Dedifferentiated amniotic fluid mesenchymal stem cell (primary cell): ENCODE results near the gene FILIP1L.

Source experiments
- DNase-seq: peaks from one replicate; pipeline ENCODE4 v3.0.0-alpha.2; 2016; ENCODE audit errors: extremely low spot score

The FILIP1L gene

DNA sequence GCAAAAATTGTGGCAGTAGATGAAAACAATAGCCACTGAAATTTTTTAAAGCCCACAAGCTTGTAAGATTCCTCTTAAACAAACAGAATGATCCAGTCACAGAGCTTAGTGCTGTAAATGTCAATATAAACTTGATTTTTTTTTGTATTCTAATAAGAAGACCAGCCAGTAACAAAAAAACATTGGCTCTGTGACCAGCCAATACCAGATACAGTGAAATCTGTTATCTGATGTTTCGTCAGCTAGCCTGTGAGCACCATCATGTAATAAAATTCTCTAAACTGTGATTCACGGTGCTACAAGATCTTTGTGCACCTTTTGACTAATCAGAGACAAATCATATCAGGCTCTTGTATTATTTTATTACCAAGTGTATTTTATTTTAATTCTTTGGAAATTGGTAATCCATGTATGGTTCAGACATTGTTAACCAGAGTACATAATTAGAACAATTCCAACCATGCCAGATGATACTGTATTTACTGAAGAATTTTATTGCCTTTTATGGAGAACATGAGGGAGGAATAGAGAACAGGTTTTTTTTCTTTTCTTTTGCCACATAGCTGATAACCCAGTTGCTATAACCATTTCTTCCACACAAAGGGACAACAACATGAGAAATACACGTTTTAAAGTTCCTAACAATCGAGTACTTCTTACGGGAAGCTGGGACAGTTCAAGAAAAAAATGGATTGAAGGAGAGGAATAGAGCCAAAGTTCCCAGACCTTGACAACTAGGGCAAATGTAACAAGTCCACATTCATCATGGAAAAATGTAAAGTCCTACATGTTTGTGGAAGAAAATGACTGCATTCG lies 71.9 kb downstream of the FILIP1L start:
- DNase-seq = peak; percentile 93

DNA sequence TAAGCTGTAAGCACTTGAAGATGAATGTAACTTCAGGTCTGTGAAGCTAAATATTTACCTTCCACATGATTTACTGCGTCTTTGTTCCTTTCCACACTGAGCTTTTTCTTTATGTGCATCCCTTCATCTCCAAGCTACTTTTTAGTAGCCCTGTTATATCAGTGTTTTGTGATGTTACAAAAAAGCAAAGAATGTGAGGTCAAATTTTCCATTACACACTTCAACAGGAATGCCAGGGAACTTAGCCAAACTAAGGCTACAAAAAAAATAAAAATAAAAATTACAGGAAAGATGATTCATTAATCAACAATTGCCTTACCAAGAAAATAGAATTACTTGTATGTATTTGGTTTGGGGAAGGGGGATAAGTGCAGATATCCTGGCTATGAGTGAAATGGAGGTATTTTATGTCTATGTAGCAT lies 73.0 kb downstream of the FILIP1L start:
- DNase-seq = peak; percentile 91

DNA sequence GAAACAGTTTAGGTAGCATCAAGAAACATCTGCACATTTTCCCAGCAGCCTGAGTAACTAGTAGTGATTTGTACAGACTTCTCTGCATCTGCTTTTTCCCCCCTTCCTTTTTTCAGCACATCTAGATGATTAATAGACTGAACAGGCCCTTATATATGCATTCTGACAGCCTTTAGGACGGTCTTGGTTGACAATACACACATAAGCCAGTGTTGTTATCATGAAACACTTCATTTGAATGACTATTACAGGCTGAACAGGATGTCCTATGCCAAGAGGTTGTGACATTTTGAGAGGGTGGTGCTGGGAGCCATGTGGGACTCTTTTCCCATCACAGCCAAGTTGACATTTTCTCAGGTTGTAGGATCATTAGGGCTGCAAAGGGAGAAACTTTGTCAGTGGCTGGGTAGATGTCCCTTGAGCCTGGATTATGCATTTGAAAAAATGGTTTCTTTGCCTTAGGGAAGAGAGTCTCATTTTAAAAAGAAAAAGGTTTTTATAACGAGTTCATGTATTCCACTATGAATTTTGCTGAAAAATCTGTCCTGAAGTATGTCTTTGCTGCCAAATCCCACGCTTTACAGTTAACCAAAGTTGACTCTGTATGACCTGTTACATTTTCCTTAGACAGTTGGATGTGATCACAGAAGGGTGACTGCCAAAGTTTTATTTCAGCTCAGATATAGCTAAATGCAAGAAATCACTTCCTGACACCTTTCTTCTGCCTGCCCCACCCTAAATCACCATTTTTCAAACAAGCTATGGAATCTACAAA lies 73.7 kb downstream of the FILIP1L start:
- no peak for DNase-seq

DNA sequence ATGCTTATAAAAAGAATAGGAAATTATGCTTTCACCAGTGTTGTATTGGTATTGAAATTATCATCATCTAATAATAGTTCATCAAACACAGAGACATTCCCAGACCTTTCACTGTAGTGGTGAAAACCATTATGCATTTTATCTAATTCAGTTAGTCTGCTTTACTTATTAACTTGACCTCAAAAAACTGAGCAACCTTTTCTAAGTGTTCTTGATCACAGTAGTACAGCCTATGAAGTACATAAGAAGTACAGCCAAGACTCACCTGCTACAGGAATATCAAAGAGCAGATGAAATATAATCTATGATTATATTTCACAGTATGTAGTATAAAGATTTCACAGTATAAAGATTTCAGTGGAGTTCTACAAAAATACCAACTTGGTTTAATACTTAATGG lies 75.2 kb downstream of the FILIP1L start:
- DNase-seq = no peak

DNA sequence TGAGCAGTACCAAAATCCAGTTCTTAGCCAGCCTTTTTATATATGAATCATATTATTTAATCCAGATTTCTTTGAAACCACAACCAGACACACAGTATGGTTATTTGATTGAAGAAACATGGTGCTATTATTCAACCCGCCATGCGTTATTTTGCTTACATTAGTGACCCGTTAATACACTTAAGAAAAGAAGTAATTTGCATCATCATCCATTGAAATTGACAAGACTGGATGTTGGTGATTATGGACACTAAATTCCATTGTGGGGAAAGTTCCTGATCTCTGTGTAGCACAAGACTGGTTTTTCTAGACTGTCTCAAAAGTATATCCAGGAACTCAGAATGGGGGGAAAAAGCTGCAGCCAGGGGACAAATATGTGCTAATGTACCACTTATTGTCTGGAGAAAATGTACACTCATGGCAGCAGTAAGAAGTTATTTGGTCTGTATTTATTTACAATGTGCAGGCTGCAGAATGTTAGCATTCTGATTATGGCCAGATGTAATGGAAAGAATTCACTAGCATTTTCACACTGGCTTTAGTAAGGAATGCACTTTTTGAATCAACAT lies 80.3 kb downstream of the FILIP1L start:
- DNase-seq = no peak

DNA sequence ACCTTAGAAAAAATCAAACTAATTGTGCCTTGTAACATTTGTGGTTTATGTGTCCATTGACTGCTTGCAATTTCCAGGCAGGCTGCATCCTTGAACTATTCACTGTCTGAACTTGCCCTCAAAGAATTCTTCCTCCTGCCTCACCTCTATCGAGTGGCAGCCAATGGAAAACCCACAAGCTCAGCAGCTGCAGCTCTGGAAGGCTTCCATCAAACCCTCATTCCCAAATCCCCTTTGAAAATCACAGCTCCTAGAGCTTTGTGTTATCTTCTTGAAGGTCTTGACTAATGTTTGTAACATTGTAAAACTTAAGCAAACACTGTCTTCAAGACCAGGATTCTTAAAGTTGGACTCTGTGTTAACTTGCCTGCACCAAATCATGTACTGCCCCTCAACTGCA lies 81.1 kb downstream of the FILIP1L start:
- DNase-seq = no peak

DNA sequence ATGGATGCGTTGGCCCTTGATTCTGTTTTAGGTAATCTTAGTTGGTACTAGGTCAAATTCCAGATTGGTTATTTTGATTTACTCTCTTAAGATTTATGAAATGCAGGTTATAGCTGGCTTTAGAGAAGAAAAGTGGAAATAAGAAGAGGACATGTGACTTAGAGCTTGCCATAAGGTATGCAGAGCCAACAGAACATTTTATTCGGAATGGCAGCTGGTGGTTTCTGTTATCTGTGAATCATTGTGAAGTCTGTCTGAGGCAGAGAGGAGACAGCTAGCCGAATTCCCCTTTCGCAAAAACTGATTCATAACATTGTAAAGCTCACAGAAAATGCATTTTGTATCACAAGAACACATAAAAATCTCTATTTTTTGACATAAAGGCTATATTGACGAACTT lies 82.1 kb downstream of the FILIP1L start:
- peak; percentile 81 for DNase-seq

DNA sequence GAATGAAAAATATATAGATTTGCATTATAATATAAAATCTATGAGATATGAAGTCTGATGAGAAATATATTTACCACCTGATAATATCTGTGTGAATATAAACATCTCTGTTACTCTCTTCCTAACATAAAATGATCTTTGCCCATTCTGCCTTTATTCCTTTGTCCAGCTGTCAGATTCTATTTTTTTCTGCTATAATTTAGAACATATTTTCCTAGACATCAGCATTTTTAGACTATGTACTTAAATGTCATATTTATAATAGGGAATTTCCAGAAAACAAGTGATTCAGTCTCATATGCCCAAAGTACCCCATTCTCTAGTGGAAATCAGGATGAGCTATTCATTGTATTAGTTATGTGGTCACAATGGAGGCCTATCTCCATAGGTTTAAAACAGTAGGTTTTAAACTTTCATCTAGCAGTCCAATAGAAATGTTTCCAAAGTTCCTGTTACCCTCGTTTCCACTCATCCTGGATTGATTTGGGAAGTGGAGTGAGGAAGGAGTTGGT lies 83.3 kb downstream of the FILIP1L start:
- DNase-seq = no peak

DNA sequence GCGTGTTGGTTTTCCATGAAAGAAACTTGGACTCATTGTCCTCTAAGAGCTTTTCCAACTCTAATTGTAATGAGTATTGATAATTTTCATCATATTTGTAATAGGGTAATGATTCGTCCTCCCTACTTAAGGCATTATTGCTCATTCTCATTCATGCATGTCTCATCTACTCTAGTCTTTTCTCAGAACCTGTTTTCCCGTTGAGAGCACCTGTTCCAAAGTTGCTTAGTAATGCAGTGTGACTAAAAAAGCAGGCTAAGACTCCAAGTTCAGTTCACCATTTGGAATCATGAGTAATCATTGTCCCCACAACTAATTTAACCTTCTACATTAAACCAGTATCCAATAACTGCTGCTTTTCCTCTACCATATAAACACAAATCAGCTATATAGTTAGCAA lies 84.0 kb downstream of the FILIP1L start:
- DNase-seq = no peak

DNA sequence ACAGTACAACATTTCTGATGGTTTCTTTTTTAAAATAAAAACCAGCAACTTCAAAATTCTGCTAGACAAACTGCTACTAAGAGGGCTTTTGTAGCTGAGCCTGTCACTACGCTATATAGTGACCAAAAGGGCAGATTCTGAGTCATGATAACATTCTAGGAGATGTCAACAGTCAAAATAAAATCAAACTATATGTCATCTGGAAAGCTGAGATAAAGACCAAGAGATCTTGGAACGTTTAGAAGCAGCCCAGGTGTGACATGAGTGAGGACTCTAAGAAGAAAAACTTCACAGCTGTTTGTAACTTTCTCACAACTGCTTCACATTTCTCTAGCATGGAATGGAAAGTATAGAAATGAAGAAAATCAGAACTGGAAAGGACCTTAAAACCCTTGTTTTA lies 84.6 kb downstream of the FILIP1L start:
- DNase-seq = no peak

DNA sequence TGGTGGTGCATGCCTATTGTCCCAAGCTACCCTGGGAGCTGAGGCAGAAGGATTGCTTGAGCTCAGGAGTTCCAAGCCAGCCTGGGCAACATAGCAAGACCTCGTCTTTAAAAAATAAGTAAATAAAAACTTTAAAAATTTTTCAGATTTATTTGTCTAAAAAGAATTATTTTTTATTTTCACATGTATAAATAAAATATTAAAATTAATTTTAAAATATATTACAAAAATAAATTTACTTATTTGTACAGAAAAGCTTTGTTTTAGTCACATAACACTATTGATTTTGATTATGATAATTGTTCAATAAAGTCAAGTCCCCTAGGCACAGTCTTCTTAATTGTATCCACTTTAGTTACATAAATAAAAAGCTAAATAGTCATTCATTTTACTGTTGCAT lies 85.2 kb downstream of the FILIP1L start:
- no peak for DNase-seq

DNA sequence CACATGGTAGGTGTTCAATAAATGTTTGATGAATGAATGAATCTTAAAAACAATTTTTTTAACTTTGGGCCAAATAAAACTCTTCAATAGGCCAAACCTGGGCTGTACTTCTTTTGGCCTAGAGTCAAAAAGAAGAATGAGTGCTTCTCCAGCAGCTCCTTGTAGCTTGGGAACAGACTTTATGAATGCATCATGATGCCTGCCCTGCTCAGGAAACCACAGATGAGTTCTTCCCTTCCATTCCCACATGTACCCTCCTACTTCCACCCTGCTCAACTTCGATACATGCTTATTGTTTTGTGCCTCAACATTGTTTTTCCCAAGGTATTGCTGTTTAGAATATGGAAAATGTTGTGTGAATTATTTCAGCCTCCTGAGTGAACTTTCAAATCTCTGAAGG lies 87.0 kb downstream of the FILIP1L start:
- DNase-seq = no peak

DNA sequence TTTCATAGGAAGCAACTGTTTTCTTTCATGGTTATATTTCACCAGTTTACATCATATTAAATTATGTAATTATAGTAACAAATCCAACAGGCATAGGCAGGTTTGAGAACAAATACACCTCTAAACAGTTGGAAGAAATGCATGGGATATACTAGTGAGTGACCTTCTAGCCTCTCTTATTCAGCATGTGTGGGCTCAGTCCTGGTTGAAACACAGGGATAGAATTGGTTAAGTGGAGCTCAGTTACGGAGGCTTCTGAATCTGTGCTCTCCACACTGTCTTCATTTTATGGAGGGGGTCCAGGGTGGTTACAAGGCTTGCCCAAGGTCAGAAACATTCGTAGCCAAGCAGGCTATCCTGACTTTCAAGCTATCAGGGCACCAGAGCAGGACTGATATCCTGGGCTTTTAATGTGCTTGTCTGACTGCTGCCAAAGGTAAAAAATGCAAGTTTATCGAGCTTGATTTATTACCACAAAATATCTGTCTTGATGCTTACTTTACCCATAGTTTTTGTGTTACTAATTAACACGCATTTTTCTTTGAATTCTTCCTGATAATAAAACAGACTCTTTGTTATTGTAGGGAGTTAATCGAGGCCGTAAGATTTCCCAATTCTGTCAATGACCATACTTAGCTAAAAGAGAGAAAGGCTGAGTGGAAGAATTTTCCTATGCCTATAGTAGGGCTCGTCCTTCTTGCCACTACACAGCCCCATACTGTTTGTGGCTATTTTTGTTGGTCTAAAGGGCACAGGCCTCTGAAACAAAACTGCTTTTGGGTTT lies 89.6 kb downstream of the FILIP1L start:
- no peak for DNase-seq

DNA sequence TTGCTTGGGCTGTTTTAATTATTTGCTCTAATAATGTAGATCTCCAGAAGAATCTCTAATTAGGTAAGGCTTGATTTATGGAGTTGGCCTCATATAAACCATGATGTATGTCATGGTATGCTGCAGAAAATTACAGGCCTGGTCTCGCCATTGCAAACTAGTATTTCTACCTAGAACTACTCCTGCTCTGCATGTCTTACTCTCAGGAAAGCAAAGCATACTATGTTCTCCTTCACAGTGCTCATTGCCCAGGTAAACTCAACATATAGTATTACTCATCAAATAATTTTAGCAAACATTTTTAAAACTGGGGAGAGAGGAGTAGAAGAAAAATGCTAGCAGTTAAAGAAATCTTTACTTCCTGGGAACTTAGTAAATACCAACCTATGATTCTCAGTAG lies 90.7 kb downstream of the FILIP1L start:
- no peak for DNase-seq

DNA sequence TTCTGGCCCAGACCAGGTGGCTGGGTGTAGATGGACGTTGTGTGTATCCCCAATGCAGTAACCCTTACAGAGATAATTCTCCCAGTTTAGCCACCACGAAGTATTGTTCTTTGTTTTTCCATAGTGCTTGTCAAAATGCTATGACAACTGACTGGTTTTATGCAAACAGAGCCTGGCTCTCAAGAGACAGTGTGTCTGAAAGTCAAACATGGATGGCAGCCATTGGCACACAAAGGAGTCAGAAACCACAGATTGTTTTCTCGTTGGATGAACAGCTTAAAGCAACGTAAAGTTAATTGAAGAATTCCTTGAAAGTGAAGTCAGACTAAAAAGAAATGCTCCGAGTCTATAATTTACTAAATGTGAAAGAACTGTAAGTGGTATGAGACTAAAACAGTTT lies 91.2 kb downstream of the FILIP1L start:
- DNase-seq = no peak

DNA sequence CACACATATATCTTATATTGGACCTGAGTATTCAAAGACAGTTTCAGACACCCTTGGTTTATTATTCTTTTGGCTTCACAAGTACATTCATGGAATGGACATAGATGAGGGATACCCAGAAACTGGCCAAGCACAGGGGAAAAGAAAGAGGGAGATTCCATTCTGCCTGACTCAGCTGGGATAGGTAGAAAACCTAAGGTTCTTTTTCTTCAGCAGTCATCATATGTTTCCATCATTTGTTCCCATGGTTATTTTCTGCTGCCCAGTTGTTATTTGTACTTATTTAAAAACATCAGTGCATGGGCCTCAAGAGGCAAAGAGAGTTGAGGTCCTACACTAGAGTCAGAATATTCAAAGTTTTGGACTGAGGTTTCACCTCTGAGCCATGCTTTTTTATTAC lies 91.8 kb downstream of the FILIP1L start:
- no peak for DNase-seq

DNA sequence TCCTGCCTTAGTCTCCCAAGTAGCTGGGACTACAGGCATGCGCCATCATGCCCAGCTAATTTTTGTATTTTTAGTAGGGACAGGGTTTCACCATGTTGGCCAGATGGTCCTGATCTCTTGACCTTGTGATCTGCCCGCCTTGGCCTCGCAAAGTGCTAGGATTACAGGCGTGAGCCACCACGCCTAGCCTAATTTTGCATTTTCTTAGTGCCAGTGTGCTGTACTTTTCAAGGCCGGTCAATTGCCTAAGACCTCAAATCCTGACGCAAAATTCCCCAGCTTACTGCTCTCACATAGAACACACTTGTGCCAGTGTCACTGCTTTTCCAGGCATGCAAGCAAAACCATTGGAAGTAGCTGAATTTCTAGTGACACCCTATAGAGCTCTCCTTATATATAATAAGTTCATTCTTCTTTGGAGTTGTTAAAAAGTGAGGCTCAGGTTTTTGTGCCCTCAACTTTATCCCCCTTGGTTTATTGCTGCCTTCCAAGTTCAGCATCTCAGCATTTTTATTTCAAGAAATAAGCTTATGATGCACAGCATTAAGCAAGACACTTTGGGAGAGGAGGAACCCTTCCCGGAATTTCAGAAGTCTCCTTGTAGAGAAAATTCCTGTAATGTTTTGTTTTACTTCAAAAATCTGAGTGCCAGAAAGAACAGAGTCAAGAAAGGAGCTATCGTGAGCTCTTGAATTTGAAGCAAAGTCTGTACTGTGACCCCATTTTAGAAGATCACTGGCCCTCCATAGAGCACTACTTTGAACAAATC lies 93.2 kb downstream of the FILIP1L start:
- no peak for DNase-seq

DNA sequence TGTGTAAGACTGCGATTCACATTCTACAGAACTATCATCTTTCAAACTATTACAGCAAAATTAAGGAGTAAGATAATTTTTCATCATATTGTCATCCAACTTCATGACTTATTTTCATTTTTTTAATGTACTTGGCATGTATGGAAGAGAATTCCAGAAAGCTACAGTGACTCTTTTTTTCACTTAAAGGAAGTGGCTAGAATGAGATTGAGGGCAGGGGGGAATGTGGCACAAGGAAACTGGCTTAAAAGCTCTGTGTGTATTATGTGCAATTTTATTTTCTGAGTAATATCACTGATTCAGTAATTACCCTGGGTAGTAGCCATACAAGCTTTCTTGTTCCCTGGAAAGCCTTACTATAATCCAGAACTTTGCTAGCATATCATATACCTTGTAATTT lies 94.6 kb downstream of the FILIP1L start:
- no peak for DNase-seq

DNA sequence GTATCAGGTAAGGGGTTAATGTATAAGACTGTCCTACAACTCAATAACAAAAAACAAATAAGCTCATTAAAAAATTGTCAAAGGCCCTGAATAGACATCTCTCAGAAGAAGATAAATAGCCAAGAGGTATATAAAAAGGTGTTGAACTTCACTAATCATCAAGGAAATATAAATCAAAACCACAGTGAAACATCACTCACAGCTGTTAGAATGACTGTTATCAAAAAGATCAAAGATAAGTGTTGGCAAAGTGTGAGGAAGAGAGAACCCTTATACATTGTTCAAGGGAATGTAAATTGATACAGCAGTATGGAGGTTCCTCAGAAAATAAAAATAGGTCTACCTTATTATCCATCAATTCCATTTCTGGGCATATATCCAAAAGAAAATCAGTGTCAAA lies 95.5 kb downstream of the FILIP1L start:
- DNase-seq = no peak

DNA sequence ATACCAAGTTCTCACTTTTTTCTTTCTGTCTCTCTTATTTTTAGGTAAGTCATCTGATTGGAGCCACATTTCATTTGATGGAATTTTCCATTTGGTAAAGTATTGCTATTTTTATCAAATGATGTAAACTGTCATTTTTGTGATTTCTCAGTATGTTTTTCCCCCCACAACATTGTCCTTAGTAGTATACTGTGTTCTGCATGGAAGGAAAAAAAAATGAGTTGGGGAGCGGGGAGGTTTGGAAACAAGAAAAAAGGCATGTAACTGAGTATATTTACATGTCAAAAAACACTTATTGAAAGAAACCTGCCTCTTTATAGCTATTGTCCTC lies 104.2 kb downstream of the FILIP1L start:
- no peak for DNase-seq
